GM18508 (cell line): ENCODE measurements around the gene EFNA3.
A peak's percentile ranks its signal among the peaks of the same experiment; 100 is the strongest.

Source experiments
- ATAC-seq: cut with Tn5 transposase; IDR thresholded peaks from one replicate; pipeline ENCODE4 v1.9.1; 2021; ENCODE audit warnings: moderate number of reproducible peaks; ENCODE audit not compliant: insufficient read depth, unreplicated experiment

The EFNA3 gene

GRCh38 chr1:155048449-155049334 lies 29.9 kb upstream of the EFNA3 start:
- no peak for ATAC-seq

GRCh38 chr1:155049651-155050559 lies 28.7 kb upstream of the EFNA3 start:
- no peak for ATAC-seq

- ATAC-seq, result no peak
These were observed 27.9 kb upstream of the EFNA3 start, which contains the start of gene ADAM15 for GRCh38 chr1:155050560-155051341. Gene ADAM15, plus strand, starts transcription at chr1:155051316. Its CDS starts 71 bp downstream, at chr1:155051387.

- ATAC-seq, result no peak
These were observed 27.3 kb upstream of the EFNA3 start for GRCh38 chr1:155051342-155051776.

DNA sequence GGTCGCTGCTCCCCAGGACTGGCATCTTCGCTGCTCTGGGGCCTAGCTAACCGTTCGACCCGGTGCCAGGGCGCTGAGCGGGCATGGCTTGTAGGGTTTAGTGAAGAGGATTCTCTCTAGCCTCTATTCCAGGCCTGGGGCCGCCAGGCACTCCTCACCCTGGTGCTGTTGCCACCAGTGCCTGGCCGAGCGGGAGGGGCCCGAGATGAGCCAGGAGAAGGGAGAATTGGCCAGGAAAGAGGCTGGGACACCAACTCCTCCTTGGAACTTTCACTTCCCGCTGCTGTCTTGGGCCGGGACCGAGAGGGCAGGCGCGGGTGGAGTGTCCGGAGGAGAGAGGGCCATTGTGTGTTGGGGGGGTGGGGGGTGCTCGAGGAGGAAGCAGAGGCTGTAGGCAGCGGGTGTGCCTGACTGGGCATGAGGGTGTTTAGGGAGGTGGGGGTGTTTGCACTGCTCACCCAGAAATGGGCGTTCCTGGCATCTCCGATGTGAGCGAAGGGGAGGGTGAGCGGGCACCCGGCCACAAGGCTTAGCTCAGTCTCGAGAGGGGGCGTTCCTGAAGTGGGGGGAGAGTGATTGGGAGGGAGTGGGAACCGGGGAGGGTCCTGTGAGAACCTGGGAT lies 26.7 kb upstream of the EFNA3 start:
- no peak for ATAC-seq

DNA sequence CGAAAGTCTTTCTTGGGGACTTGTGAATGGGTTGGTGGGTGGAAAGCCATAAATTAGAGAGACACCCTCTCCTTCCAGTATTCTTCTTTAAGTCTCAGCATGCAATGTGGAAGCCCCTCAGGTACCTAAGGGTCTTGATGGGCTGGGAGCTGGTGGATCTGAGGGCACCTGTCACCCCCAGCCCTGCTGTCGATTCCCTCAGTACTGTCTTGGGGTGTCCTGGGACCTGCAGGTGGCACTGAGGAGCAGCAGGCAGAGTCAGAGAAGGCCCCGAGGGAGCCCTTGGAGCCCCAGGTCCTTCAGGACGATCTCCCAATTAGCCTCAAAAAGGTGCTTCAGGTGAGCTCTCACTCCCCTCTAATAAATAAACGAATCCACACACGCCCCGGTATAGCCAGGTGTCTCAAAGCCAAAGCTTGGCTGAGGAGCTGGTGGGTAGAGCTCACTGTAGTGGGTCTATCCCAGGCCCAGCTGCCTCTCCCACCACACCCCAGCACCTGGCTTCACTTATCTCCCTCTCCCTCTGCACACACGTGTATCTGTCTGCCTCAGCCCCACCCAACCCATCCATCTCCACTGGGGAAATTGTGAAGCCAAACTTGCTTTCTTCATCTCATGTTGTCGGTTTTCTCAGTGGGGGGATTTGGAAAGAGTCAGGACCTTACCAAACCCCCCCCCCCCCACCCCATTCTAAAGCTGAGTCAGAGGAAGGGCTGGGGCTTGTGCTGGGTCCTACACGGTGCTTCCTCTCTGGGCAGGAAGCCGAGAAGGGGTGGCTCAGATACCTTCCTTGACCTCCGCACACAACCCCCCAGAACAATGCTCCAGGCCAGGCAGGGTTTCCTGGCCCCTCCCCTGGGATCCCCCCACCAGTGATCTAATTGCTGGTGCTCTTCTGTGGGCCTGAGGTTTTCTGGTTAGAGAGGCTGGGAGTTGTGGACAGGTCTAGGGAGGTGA lies 25.9 kb upstream of the EFNA3 start:
- no peak for ATAC-seq

DNA sequence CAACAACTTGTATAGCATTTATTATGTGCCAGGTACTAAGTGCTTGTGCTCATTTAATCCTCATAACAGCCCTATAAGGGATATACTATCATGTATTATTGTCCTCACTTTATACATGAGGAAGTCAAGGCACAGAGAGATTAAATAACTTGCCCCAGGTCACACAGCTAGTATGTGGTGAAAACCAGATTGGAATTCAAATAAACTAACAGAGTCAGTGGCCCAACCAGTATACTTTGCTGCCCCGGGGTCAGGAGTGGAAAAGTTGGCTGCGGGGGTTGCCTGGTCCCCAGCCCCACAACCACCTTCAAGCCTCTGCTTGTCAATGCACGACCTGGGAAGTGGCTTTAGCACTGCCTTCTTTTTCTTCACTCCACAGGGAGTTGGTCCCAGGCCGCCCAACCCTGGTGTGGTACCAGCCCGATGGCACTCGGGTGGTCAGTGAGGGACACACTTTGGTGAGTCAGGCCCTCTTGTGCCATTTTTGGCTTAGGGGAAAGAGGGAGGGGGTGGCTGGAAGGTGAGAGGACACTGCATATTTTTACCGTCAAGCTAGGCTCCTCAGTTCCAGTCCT lies 25.0 kb upstream of the EFNA3 start:
- ATAC-seq, result no peak

DNA sequence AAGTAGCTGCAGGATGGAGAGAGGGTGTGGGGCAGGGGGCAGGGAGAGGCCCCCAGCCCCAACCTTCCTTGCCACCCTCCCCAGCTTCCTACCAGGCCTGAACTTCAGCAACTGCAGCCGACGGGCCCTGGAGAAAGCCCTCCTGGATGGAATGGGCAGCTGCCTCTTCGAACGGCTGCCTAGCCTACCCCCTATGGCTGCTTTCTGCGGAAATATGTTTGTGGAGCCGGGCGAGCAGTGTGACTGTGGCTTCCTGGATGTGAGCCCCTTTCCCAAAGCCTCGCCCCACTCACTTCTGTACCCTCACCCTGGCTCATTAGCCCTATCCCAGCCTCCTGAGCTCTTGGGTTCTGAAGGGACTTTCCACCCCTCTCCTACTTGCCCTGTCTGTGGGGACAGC lies 21.5 kb upstream of the EFNA3 start:
- ATAC-seq, result no peak

- no peak for ATAC-seq
These were observed 20.8 kb upstream of the EFNA3 start for GRCh38 chr1:155057788-155058211.

DNA sequence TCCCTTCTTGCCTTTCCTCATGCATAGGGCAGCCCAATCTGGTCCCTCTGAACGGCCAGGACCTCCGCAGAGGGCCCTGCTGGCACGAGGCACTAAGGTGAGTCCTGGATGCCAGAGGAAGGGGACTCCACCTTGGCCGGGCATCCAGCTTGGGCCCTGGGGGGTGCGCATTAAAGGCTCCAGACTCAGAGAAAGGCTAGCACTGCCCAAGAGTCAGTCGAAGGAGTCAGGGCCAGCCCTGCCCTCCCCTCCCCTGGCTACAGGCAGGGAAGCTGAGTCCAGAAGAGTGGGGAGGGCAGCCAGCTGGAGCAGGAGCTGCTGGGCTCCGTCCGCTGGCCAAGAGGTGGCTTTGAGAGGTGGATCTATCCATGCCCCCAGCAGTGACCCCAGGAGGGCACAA lies 17.9 kb upstream of the EFNA3 start:
- ATAC-seq, result no peak

DNA sequence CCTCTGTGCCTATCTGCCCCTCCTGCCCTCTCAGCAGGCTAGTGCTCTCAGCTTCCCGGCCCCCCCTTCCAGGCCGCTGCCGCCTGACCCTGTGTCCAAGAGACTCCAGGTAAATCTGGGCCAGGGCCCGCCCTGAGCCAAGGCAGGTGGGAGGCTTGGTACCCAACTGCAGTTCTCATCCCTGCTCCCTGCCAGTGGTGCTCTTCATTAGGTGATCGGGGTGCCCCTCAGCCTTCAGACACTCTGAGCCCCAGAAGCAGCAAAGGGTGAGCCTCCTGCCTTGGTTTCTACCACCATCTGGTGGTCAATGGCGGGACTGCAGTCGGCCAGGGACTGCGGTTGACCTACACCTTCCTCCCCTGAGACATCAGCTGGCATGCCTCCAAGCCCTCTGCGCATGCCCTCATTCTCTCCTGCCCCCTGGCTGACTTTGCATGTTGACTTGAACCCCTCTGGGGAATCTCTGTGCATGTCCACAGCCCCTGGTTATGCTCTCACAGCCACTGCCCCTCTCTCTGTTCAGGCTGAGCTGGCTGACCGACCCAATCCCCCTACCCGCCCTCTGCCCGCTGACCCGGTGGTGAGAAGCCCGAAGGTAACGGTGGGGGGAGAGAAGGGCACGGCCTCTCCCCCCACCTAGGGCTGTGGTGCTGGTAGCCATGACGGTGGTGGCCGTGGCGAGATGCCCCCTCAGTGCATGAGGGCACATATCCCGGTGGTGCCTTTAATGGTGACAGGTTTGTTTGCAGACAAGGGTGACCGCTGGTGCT lies 17.1 kb upstream of the EFNA3 start:
- no peak for ATAC-seq

DNA sequence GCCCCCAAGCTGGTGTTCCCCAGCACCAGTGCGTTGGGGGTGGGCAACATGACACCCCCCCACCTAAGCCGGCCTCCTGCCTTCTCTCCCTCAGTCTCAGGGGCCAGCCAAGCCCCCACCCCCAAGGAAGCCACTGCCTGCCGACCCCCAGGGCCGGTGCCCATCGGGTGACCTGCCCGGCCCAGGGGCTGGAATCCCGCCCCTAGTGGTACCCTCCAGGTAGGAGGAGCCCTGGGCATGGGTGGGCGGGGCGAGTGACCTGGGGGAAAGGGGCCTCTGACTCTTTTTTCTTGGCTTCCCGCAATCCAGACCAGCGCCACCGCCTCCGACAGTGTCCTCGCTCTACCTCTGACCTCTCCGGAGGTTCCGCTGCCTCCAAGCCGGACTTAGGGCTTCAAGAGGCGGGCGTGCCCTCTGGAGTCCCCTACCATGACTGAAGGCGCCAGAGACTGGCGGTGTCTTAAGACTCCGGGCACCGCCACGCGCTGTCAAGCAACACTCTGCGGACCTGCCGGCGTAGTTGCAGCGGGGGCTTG lies 16.4 kb upstream of the EFNA3 start:
- no peak for ATAC-seq

DNA sequence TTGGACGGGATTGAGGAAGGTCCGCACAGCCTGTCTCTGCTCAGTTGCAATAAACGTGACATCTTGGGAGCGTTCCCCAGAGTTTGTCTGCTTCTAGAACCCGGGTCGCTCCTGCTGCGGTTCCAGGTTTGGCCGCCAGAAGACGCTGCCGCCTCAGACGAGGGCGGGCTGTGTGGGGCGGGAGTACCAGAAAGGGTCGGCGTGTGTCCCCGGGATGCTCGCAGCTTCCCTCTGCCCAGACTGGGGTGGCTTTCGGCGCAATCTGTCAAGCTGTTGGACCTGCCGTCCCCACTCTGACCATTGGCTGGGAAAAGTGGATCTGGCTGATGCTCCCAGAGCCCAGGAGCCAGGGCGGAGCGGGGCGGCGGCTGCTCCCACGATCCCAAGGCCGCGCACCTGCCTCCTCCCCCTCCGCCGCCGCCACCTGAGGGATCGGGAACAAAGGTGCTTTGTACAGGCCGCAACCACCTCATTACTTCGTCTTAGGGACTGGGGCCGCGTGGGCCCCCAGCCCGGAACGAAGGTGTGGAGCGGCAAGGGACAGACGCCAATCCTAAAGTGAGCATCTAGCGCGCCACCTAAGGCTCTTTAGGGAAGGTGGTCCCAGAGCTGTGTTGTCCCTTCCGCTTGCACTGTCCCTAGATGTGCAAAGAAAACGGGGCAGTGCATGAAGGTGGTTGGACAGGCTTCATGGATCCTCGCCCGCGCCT lies 15.8 kb upstream of the EFNA3 start:
- ATAC-seq, result no peak

DNA sequence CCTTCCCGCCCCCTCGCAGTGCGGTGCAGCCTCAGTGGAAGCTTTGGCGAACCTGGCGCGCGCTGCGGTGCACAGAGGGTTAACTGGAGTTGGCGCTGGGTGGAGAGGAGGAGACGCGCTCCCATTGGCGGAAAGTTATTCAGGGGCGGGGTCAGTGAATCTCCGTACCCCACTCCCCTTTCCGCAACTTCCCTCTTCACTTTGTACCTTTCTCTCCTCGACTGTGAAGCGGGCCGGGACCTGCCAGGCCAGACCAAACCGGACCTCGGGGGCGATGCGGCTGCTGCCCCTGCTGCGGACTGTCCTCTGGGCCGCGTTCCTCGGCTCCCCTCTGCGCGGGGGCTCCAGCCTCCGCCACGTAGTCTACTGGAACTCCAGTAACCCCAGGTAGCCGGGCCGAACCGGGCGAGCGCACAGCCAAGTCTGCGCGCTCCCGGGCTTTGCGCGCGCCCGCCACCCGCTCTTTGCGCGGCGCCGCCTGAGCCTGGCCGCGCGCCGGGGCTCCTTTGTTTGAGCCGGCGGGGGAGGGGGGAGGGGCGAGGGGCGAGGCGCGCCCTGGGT lies 15.0 kb upstream of the EFNA3 start, which contains the start of gene EFNA4:
Gene EFNA4 (plus strand): TSS at position 191 of the 561 bp plus-strand sequence. CDS start 84 bp downstream, at position 275.
- ATAC-seq, result peak; percentile 49

- no peak for ATAC-seq
These were observed 14.4 kb upstream of the EFNA3 start for GRCh38 chr1:155064111-155064831.
